GM12892 (cell line): ENCODE measurements around the gene NFKBIZ.
"Not testable (repeated sequence)": the region's sequence is repeated elsewhere in the genome, so short reads cannot be mapped to it uniquely, and the experiment has no call there.

Experiments used
- DNase-seq: peaks from one replicate; pipeline ENCODE4 v3.0.0; 2011; ENCODE audit not compliant: insufficient read length
- FAIRE-seq: peaks from 2 replicates; lab custom pipeline; 2011; peaks lifted over from hg19 to GRCh38; lab: Jason Lieb, UNC
- POLR2A ChIP-seq: IDR thresholded peaks from 2 replicates; pipeline ENCODE4 v1.6.1; 2011; ENCODE audit warnings: low read depth, low read length, control low read depth
- POLR2AphosphoS5 ChIP-seq: IDR thresholded peaks from 2 replicates; pipeline ENCODE4 v1.6.1; 2011; ENCODE audit warnings: low read depth, low read length, control low read depth
- TAF1 ChIP-seq: IDR thresholded peaks from 2 replicates; pipeline ENCODE4 v1.6.1; 2011; ENCODE audit warnings: low read depth, mild to moderate bottlenecking, control low read depth, low read length, borderline replicate concordance

NFKBIZ gene

GRCh38 chr3:101854608-101855304 is 5.4 kb downstream of the NFKBIZ start:
- peak; percentile 67 for FAIRE-seq
- DNase-seq = no peak
- TF ChIP-seq POLR2AphosphoS5 = no peak; the same call in 1 of the 2 replicates
- no peak; the same call in 1 of the 2 replicates for TF ChIP-seq POLR2A
- no peak for TF ChIP-seq TAF1

- TF ChIP-seq POLR2A (0 out of 2 replicates have a peak, but pooled peaks have one; percentile 52), TAF1 (no peak), POLR2AphosphoS5 (0 out of 2 replicates have a peak, but pooled peaks have one; percentile 39)
- FAIRE-seq = peak; percentile 5
- no peak for DNase-seq
Measured at GRCh38 chr3:101857301-101857741, 8.0 kb downstream of the NFKBIZ start.

DNA sequence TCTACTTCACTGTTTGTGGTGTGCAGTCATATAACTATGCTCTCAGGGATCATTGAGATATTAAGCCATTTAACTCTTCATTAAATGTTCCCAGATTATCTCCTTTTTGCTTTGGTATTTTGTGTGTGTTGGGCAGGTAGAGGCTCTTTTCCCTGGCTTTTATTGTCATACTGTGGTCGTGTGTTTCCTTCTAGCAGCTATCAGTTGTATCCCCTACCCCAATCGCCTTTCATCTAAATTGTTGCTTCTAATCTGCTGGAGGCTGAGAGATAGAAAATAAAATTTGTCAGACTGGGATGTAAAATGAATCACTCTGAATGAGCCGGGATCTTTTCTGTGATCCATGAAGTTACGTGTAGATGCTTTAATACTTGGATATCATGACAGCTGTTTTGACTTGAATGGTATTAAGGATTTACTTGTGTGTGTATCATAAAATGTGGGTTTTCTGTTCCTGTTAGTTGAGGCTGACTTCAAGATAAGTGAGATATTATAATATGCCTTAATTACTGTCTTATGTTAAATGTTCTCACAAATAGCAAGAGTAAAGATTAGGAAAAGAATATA is 9.2 kb downstream of the NFKBIZ start:
- DNase-seq (no peak), FAIRE-seq (no peak)
- TF ChIP-seq TAF1 (no peak), POLR2A (no peak), POLR2AphosphoS5 (no peak)

DNA sequence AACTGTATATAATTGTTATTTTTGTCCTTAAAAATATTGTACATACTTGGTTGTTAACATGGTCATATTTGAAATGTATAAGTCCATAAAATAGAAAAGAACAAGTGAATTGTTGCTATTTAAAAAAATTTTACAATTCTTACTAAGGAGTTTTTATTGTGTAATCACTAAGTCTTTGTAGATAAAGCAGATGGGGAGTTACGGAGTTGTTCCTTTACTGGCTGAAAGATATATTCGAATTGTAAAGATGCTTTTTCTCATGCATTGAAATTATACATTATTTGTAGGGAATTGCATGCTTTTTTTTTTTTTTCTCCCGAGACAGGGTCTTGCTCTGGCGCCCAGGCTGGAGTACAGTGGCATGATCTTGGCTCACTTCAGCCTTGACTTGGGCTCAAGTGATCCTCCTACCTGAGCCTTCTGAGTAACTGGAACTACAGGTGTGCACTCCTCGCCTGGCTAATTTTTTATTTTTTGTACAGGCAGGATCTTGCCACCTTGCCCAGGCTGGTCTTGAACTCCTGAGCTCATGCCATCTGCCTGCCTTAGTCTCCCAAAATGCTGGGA is 10.7 kb downstream of the NFKBIZ start:
- no peak for DNase-seq
- FAIRE-seq = no peak
- TF ChIP-seq POLR2AphosphoS5 = no peak
- TF ChIP-seq POLR2A = no peak
- no peak for TF ChIP-seq TAF1

- FAIRE-seq = peak; percentile 78
- DNase-seq = no peak
- TF ChIP-seq POLR2AphosphoS5 (no peak), TAF1 (no peak), POLR2A (no peak; the same call in 1 of the 2 replicates)
Measured at GRCh38 chr3:101861212-101861788, 12.0 kb downstream of the NFKBIZ start.

- TF ChIP-seq POLR2A (peak; percentile 68), POLR2AphosphoS5 (peak; percentile 61), TAF1 (no peak)
- FAIRE-seq (no peak), DNase-seq (no peak)
Measured at GRCh38 chr3:101861789-101862415, 12.6 kb downstream of the NFKBIZ start.

DNA sequence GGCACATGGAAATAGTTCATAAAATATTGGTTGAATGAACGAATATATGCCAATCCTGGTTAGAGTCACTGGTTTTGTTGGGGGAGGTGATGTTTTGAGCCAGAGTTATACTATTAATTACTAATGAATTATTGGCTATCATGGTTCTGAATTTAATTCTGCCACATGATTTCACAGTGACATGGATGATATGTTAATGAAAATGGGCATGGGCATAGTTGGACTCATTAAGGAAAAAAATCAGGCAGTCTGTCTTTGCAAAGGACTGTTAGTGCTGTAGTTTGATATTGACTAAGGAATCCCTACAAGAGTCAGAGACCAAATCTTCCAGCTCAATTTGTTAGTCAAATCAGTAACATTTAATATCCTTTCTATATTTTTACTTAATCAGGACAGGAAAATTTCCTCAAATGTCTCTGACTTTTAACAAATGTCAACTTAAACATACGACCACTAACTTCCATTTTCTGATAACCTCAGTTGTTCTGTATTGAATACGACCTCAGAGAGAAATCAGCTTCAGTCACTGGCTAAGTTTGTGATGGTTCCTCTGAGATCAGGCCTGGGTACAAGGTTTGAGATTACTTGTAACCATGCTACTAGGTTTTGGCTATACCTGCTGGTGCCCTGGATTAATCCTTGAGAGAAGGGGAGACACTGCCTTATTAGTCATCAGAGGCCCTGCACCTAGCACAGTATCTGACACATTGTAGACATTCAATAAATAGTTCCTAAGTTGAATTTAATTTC is 13.3 kb downstream of the NFKBIZ start:
- TF ChIP-seq POLR2AphosphoS5 = no peak; the same call in 1 of the 2 replicates
- no peak for TF ChIP-seq POLR2A
- no peak for TF ChIP-seq TAF1
- DNase-seq (no peak), FAIRE-seq (no peak)

DNA sequence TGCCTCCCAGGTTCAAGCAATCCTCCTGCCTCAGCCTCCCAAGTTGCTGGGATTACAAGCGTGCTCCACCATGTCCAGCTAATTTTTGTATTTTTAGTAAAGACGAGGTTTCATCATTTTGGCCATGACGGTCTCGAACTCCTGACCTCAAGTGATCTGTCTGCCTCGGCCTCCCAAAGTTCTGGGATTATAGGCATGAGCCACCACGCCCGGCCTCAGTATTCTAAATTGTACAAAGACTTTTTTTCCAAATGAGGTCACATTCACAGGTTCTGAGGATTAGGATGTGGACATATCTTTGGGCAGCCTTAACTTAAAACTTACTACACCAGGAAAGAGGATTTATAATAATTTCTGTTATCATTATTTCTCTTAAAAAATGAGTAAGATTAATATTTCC is 15.6 kb downstream of the NFKBIZ start:
- not testable (repeated sequence) for FAIRE-seq, DNase-seq

DNA sequence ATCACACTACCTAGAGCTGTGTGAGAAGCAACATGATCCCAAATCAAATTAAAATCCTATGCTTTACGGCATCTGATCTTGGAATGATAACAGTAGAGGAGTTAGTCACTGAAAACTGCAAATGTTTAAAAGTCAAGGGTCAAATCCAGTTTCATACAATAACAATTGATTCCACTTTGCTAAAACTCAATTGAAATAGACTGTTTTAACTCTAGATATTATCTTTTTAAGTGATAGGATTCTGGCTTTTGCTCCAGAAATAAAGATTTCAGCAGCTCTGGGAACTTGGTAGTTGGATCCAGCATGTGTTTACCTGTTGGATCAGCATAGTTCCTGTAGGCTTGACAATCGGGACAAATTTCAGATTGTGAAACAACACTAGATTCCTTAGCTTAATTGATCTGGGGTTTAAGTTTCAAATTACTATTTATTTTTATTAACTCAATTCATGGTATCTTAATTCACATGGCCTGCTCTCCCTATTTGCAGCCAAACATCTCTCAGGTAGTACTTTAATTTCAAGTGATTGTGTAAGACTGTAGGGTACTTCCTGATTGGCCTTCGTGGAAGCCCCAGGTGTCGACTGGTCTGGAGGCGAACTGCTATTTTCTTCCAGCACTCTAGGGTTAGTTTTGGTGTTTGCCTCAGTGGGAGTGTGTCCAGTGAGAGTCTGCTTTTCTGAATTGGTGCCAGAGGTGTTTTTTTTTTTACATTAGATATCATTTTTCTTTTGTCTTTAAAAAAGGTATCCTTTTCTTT is 16.6 kb downstream of the NFKBIZ start:
- TF ChIP-seq TAF1 (no peak), POLR2A (no peak), POLR2AphosphoS5 (no peak)
- DNase-seq (no peak), FAIRE-seq (no peak)

DNA sequence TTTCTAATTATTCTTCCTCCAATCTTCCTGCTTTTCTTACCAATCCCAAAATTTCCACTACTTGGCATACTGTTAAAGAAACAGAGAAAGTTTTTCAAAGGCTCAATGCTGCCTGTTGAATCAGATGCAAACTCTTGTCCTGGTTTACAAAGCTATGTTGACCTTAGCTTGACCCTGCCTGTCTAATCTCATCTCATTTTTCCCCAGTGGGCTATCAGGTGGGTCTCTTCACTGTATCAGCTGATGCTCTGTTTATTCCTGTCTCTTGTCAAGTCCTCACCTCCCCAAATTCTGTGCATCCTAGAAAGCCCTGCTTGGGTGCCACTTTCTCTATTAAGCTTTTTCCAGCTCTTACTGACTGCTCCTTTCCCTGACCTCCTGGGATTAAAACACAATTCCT is 18.2 kb downstream of the NFKBIZ start:
- DNase-seq (no peak), FAIRE-seq (no peak)
- TF ChIP-seq TAF1 (no peak), POLR2AphosphoS5 (no peak), POLR2A (no peak)
